ENCODE results near the gene SRSF1.

The SRSF1 gene

GRCh38 chr17:58010067-58010799 is 3.2 kb upstream of the SRSF1 start:
- DNase-seq: no peak

- DNase-seq: no peak
Measured at GRCh38 chr17:58007781-58008706, 998 bp upstream of the SRSF1 start.

- DNase-seq: peak; percentile 87
Measured at GRCh38 chr17:58006560-58006923, 504 bp downstream of the SRSF1 start.

- DNase-seq: no peak
Measured at GRCh38 chr17:58005728-58006559, 1.1 kb downstream of the SRSF1 start.

- no peak for DNase-seq
Measured at GRCh38 chr17:58005031-58005727, 1.9 kb downstream of the SRSF1 start.

- DNase-seq: no peak
Measured at GRCh38 chr17:58004060-58004459, 3.0 kb downstream of the SRSF1 start.

GRCh38 chr17:58002973-58003372 is 4.1 kb downstream of the SRSF1 start:
- no peak for DNase-seq

GRCh38 chr17:58002154-58002948 is 4.7 kb downstream of the SRSF1 start:
- no peak for DNase-seq

- no peak for DNase-seq
Measured at GRCh38 chr17:58001461-58002124, 5.5 kb downstream of the SRSF1 start.

- DNase-seq: no peak
Measured at GRCh38 chr17:57999496-58000017, 7.5 kb downstream of the SRSF1 start.

GRCh38 chr17:57999010-57999495 is 8.0 kb downstream of the SRSF1 start:
- no peak for DNase-seq

GRCh38 chr17:57997085-57997809 is 9.8 kb downstream of the SRSF1 start:
- no peak for DNase-seq

GRCh38 chr17:57995076-57995956 is 11.7 kb downstream of the SRSF1 start:
- peak; percentile 78 for DNase-seq

GRCh38 chr17:57994436-57994835 is 12.6 kb downstream of the SRSF1 start:
- DNase-seq: no peak

GRCh38 chr17:57993471-57994365 is 13.3 kb downstream of the SRSF1 start:
- no peak for DNase-seq

- DNase-seq: no peak
Measured at GRCh38 chr17:57991537-57991936, 15.5 kb downstream of the SRSF1 start.

- no peak for DNase-seq
Measured at GRCh38 chr17:57990037-57990436, 17.0 kb downstream of the SRSF1 start.
